CD4-positive, alpha-beta T cell (primary cell): ENCODE measurements around the gene MFAP3L. TPM values are rescaled to one million over a fixed set of nuclear protein-coding genes. Genes with fewer than 3 reads are reported as not detected.

ENCODE experiments used
- ATAC-seq: fragments of 200-7000 bp; cut with Tn5 transposase; one replicate; pipeline ENCODE4 v1.10.0; 2022; ENCODE audit warnings: mild to moderate bottlenecking; ENCODE audit not compliant: poor library complexity
- CTCF ChIA-PET: fragments of 350-600 bp; sonication (Branson Sonifier 250); formaldehyde crosslinking; loops from one replicate; lab custom pipeline; 2021; ENCODE audit warnings: antibody characterized with exemption, inconsistent platforms; lab: Charles Lee
- POLR2A ChIA-PET: fragments of 350-600 bp; sonication (Branson Sonifier 250); formaldehyde crosslinking; loops from one replicate; lab custom pipeline; 2021; ENCODE audit warnings: antibody characterized with exemption, inconsistent platforms; lab: Charles Lee
- DNase-seq, 14 experiments: peaks; one replicate each; pipeline ENCODE4 v3.0.0-alpha.2; 2013 to 2020; ENCODE audit warnings: mixed read lengths in 2 of 14
- H3K27ac ChIP-seq, 2 donors: one replicate each; pipeline versions ENCODE4 v1.5.1 to v1.7.0; 2013; ENCODE audit warnings: low read length in 2 of 2, low read depth in 1 of 2, mild to moderate bottlenecking in 1 of 2
- H3K27me3 ChIP-seq, 2 experiments: 1 replicate in 1 of 2; 2 replicates in 1 of 2; pipeline versions ENCODE4 v1.6.1 to v1.7.0; 2013; ENCODE audit warnings: low read length in 2 of 2, control low read depth in 1 of 2, mild to moderate bottlenecking in 1 of 2, moderate library complexity in 1 of 2; ENCODE audit not compliant: insufficient read depth in 2 of 2, control insufficient read depth in 1 of 2
- H3K36me3 ChIP-seq: one replicate; pipeline ENCODE4 v1.6.1; 2013; ENCODE audit warnings: low read length, control low read depth; ENCODE audit not compliant: insufficient read depth
- H3K4me1 ChIP-seq: one replicate; pipeline ENCODE4 v1.6.1; 2013; ENCODE audit warnings: low read length, control low read depth; ENCODE audit not compliant: insufficient read depth
- H3K4me3 ChIP-seq: one replicate; pipeline ENCODE4 v1.5.1; 2013; ENCODE audit warnings: mild to moderate bottlenecking, low read length, moderate library complexity
- H3K9me3 ChIP-seq, 2 experiments: 1 replicate in 1 of 2; 2 replicates in 1 of 2; pipeline versions ENCODE4 v1.6.1 to v1.7.0; 2013; ENCODE audit warnings: low read length in 2 of 2, mild to moderate bottlenecking in 2 of 2, control low read depth in 1 of 2, moderate library complexity in 1 of 2; ENCODE audit not compliant: control insufficient read depth in 1 of 2, insufficient read depth in 1 of 2
- H3K27ac Mint-ChIP-seq: one replicate; pipeline ENCODE4 v1.8.0; 2020; ENCODE audit warnings: mixed read lengths
- H3K27me3 Mint-ChIP-seq: one replicate; pipeline ENCODE4 v1.8.0; 2021; ENCODE audit warnings: mixed read lengths
- H3K36me3 Mint-ChIP-seq: one replicate; pipeline ENCODE4 v1.8.0; 2021; ENCODE audit warnings: low read depth, mixed read lengths
- H3K4me1 Mint-ChIP-seq: one replicate; pipeline ENCODE4 v1.8.0; 2021; ENCODE audit warnings: low read depth, mixed read lengths
- H3K4me3 Mint-ChIP-seq: one replicate; pipeline ENCODE4 v1.8.0; 2020; ENCODE audit warnings: mild to moderate bottlenecking, mixed read lengths
- H3K9me3 Mint-ChIP-seq: one replicate; pipeline ENCODE4 v1.8.0; 2020; ENCODE audit warnings: mixed read lengths
- CTCF ChIP-seq: fragments of 200-600 bp; IDR thresholded peaks from one replicate; pipeline ENCODE4 v1.8.0; 2022; ENCODE audit warnings: antibody characterized with exemption, mild to moderate bottlenecking
- intact Hi-C, 2 experiments: fragments of 100-400 bp; cut with DNase I in 1 of 2; cut with micrococcal nuclease in 1 of 2; formaldehyde crosslinking; loops; one replicate each; pipeline versions ENCODE4 v1.15.1 to v1.9.0; 2023 to 2025; cut with DNase I, micrococcal nuclease
- total RNA-seq, 174 experiments: library from RNA in 2 of 174; stranded (reverse) in 2 of 174; gene quantifications; one replicate each; pipeline ENCODE4 v1.2.3 and lab custom pipeline; 2021 to 2026

MFAP3L gene
- total RNA-seq, 2 experiments from 2014 or later, result 0.59 to 1.3 TPM

DNA sequence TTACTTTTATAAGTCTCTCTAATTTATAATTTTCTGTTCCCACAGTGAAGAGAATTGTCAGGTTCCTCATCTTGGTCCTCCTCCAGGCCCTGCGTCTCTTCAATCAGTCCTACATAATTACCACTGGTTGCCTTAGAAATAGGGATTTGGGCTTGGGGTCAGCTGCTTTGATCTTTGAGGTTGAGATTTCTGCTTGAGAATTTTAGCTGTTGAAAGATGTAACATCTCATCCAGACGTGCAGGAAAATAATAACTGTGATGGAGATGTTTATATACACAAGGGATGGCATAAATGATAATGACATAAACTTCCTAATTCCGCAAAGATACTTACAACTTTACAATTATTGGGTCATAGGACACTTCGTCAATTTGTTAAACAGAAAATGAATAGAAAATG lies 33.2 kb upstream of the MFAP3L start:
- Mint-ChIP-seq H3K36me3 (no peaks in the 10 kb centered on the region), H3K27ac (no peak overlapping the region), H3K4me3 (no peak overlapping the region), H3K4me1 (no peaks in the 10 kb centered on the region), H3K9me3 (no peaks in the 10 kb centered on the region), H3K27me3 (no peaks in the 10 kb centered on the region)
- Histone ChIP-seq H3K9me3 (no peaks in the 10 kb centered on the region), H3K4me3 (no peak overlapping the region), H3K4me1 (no peaks in the 10 kb centered on the region), H3K27me3 (peaks cover 0 to 3% of the 10 kb centered on the region in 2 experiments), H3K27ac (no peak overlapping the region), H3K36me3 (no peaks in the 10 kb centered on the region)
- no peak for ATAC-seq
- no peak for TF ChIP-seq CTCF
- ChIA-PET POLR2A (no interaction called here), CTCF (no interaction called here)
- intact Hi-C loops, result no loop called here
- no peak for DNase-seq

DNA sequence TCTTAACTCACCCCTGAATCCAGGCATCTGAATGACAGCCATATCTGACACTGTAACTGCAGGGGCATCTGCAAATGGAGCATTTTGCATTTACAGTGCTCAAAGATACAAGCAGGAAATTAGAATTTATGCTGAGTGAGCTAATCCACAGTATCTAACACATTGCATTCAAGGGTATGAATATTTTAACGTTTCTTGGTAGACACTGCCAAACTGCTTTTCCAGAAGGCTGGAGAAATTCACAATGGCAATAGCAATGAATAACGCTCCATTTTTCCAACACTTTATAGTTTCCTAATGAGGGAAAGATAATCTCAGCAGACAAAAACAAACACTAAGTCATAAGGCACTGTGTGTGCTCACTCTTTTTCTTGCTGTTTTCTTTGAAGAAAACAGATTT lies 32.6 kb upstream of the MFAP3L start:
- no peaks in the 10 kb centered on the region for H3K36me3 ChIP-seq
- POLR2A ChIA-PET, result no interaction called here
- H3K27ac Mint-ChIP-seq, result no peak overlapping the region
- peaks cover 2 to 3% of the 10 kb centered on the region in 2 experiments for H3K27me3 ChIP-seq
- H3K4me3 ChIP-seq, result no peak overlapping the region
- no peak for TF ChIP-seq CTCF
- intact Hi-C loops, result no loop called here
- ATAC-seq, result no peak
- no peaks in the 10 kb centered on the region for H3K36me3 Mint-ChIP-seq
- no peak for DNase-seq
- no peaks in the 10 kb centered on the region for H3K9me3 ChIP-seq
- CTCF ChIA-PET, result no interaction called here
- no peaks in the 10 kb centered on the region for H3K9me3 Mint-ChIP-seq
- H3K4me1 Mint-ChIP-seq, result no peaks in the 10 kb centered on the region
- H3K27me3 Mint-ChIP-seq, result no peaks in the 10 kb centered on the region
- H3K27ac ChIP-seq, result no peak overlapping the region
- no peaks in the 10 kb centered on the region for H3K4me1 ChIP-seq
- H3K4me3 Mint-ChIP-seq, result no peak overlapping the region

DNA sequence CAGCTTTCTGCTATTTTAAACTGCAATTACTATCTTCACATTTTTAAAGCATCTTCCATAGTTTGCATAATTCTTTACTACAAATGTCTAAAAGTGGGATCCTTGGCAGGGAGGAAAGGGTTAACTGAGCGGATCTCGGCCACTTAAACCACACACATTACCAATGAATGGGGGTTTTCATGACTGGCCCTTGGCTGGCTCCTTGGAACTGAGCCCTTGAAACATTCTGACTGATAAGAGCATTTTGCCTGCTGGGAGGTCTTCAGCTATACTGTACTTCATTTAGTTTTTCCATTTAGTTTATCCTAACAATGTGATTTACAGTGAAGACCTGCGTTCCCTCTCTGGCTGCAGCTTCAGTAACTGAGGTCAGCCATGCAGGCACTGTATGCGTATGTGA lies 31.7 kb upstream of the MFAP3L start:
- ChIA-PET POLR2A (no interaction called here), CTCF (no interaction called here)
- Histone ChIP-seq H3K27ac (no peak overlapping the region), H3K4me1 (no peaks in the 10 kb centered on the region), H3K36me3 (no peaks in the 10 kb centered on the region), H3K9me3 (no peaks in the 10 kb centered on the region), H3K27me3 (peaks cover 3 to 4% of the 10 kb centered on the region in 2 experiments), H3K4me3 (no peak overlapping the region)
- H3K27ac Mint-ChIP-seq, result no peak overlapping the region
- H3K4me1 Mint-ChIP-seq, result no peaks in the 10 kb centered on the region
- intact Hi-C loops, result no loop called here
- H3K9me3 Mint-ChIP-seq, result no peaks in the 10 kb centered on the region
- DNase-seq (no peak), ATAC-seq (no peak)
- H3K27me3 Mint-ChIP-seq, result no peaks in the 10 kb centered on the region
- TF ChIP-seq CTCF, result no peak
- H3K36me3 Mint-ChIP-seq, result no peaks in the 10 kb centered on the region
- H3K4me3 Mint-ChIP-seq, result no peak overlapping the region
